Non-pigmented ciliary epithelial cell (primary cell): ENCODE measurements around the gene LMO3.

ENCODE experiments used
- DNase-seq: peaks from one replicate; pipeline ENCODE4 v3.0.0-alpha.2; 2010; ENCODE audit warnings: low read depth

Gene LMO3

GRCh38 chr12:16606117-16606200 is at the start of gene LMO3:
TSS of gene LMO3 (minus strand) at chr12:16606162. CDS start at chr12:16600860, 5,302 bp downstream.
- DNase-seq, result no peak

GRCh38 chr12:16636435-16637055 is 30.6 kb upstream of the LMO3 start:
- no peak for DNase-seq

DNA sequence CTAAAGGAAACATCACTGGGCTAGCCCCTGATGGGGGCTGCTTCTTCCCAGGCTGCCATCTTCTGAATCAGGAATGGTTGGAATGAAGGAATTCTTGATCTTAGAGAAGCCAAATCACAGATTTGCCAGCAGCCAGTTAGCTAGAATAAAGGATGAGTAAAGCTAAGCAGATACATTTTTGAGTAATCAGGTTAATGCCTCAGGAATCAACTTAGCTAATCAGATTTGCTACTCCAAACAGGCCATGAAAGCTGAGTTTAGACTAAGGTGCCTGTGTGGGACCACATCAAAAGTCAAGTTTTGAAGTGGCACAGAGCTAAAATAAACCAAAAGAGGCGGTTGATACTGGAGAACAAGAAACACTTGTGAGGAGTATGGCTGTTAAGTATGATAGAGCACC is 28.8 kb upstream of the LMO3 start:
- DNase-seq, result no peak

DNA sequence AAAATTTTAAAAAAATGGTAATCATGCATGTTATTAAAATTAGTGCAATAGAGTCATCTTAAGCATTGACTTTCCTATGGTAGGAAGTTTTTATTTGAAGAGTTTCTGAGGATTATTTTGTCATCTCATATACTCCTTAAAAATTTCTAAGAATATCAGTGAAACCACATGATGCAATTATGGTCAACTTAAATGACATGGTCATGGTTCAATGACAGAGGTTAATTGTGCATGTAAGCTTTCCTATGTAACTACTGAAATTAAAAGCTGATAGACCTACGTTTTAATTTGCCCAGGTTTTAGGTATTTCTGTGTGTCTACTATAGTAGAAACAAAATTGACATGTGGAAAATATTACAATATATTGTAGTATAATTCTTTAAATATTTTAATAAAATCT is 21.0 kb upstream of the LMO3 start:
- DNase-seq, result no peak

GRCh38 chr12:16622338-16622737 is 16.4 kb upstream of the LMO3 start:
- DNase-seq, result no peak

GRCh38 chr12:16619537-16619936 is 13.6 kb upstream of the LMO3 start:
- DNase-seq, result no peak

- no peak for DNase-seq
Observed at GRCh38 chr12:16618256-16618655, 12.3 kb upstream of the LMO3 start.

GRCh38 chr12:16613199-16613598 is 7.2 kb upstream of the LMO3 start:
- DNase-seq, result no peak

GRCh38 chr12:16612647-16613046 is 6.7 kb upstream of the LMO3 start:
- DNase-seq, result no peak

DNA sequence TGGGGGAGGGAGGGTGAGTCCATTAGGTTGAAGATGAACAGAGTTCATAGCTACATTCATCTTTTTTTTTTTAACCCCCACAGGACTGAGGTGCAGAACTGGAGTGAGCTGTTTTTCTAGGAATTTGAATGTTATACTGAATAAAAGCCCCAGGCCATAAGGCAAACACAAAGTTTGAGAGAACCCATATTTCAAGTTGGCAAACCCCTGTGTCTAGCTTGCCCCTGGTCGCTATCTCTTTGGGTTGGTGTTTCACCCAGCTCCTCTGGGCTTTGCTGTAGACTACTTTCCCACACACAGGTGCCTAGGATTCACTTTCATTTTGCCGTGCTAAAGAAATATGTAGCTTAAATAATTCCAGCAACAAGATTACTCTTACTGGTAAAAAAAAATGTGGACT is 5.2 kb upstream of the LMO3 start:
- DNase-seq, result no peak

DNA sequence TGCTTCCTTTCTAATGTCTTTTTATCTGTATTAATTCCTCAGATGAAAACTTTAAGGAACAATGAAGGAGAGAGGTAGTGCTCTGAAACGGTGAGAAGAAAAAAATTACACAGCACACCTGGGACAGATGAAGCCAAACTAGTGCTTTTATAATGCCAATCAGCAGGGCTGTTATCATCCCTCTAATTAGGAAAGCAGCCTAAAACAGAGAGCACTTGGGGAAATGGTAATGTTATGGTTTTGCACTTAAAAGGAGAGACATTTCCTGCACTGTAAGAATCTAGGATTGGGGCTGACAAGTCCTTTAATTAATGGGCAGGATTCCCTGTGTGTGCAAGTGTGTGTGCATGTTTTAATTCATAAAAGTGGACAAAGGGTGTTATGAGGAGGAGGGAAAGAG is 4.8 kb upstream of the LMO3 start:
- DNase-seq, result no peak

GRCh38 chr12:16610001-16610585 is 4.1 kb upstream of the LMO3 start:
- no peak for DNase-seq

- DNase-seq, result no peak
Observed at GRCh38 chr12:16608946-16609539, 3.1 kb upstream of the LMO3 start.

DNA sequence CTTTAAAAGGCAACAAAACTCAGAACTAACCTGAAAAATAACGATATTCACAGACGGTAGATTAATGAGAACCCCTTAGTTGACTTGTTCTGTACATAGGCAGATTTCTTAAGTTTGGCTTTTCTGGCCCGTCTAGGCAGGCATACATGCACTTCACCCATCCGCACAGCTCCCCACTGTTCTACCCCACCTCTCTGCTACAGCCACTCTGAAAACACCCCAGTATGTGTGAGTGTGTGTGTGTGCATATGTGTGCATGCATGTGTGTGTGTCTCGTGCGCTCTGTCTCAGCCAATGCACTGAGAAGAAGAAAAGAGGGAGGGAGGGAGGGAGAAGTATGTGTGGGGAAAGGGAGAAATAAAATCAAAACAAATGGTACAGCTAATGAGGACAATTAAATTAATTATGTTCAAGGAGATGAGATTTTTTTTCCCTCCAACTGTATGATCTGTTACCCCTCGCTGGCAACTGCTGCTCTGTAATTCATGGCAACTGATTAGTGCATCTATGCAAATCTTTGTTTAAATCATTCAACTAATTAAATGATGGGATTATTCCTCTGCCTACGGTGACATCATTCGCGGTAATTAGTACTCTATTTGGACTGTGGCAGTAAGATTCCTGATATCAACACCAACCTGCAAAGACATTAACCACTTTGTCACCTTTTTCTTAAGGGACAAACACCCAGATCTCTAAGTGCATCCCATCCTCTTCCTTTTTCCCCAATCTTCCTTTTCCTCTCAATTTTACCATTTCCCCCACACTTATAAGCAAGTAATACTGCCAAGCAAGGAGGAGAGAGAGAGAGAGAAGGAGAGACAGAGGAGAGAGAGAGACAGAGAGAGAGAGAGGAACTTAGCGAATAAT is 2.2 kb upstream of the LMO3 start:
- DNase-seq, result no peak

DNA sequence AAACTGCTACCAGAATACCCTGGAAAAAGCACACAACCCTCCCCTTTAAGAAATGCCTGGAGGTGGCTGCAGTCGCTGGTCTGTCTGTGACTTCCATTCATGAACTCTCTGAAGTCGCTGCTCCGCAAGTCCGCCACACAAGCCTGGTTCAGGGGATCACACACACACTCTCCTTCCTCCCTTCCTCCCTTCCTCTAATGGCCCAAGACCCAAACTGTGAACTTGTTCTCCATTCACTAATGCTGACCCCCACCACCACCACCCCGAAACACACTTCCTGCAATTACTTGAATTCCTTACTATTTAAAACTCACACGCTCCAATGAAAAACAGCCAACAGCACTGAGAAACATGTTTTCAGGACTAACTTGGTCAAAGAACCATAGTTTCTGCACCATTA is 1.0 kb upstream of the LMO3 start:
- DNase-seq, result no peak

DNA sequence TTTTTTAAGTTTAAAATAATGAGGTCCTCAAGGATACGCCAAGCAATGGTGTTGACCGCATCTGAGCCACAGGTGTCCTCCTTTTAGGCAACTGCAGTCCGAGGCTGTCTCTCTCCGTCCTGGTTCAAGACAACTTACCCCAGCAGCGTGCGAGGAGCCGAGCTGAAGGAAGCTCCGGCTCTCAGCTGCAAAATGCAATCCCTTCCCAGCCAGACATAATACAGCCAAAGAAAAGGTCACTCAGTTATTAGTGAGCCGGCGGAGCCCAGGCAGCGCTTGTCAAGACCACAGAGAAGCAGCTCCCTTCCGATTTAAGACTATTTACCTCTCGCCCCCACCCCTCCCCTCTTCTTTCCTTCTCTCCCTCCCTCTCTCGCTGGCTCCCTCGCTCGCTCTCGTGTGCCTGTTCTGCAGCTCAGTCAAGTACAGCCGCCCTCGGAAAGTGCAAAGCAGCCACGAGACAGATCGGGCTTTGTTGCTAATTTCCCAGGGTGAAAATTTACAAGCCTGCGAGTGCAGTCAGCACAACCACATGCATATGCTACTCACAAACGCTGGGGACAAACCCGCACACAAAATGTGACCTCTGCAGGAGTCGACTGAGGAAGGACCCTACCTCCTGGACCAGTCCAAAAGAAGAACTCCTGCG is 363 bp upstream of the LMO3 start:
- DNase-seq, result no peak

DNA sequence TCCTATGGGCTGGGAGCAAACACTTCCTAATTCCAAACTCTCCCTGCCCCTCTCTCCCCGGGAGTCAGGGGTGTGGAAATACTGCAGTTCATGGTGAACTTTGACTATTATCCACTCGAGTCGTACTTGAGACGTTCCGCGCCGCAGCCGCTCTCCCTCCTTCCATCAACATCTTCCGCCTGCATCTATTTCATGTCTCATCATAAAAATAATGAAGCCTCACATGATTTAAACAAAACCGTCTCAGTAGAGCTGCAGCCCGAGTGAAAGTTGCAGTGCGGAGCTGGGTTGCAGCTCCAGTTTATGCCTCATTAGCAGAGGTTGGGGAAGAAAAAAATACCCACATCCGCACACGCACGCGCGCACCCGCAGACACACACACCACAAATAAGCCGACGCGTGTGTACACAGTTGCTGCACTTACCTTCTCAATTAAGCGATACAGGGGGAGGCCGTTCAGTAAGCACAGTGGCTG is 283 bp downstream of the LMO3 start:
- DNase-seq, result no peak

DNA sequence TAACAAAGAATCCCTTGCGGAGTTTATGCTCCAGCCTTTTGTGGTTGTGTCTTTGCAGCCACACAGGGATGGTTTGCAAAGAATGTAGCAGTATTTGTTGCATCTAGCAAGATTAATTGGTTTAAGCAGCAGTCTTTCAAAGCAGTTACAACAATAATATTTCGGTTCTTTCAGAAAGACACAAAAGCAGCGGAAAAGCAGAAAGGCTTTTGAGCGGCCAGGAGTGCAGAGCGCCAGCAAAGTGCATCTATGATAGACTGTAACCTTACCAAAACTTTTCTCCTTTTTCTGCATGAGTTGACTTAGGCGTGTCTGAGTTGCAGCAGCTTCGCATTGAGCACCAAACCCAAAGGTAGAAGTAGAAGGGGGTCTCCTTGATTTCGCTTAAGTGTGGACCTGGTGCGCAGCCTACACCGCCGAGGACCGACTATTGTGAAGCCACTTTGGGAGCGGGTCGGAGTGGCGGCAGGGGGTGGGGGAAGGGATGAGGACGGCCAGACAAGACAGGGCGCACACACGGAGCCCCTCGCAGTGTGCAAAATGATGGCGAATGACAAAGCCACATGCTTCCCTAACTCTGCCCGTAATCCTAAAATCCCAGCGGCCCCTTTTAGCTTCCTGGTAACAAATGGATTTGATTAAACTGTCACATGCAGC is 1.2 kb downstream of the LMO3 start:
- DNase-seq, result no peak

- no peak for DNase-seq
Observed at GRCh38 chr12:16603916-16604575, 1.9 kb downstream of the LMO3 start.

- DNase-seq, result no peak
Observed at GRCh38 chr12:16603260-16603915, 2.6 kb downstream of the LMO3 start.

GRCh38 chr12:16602412-16602811 is 3.5 kb downstream of the LMO3 start:
- DNase-seq, result no peak
